ENCODE results near the gene GPC5. TPM values are rescaled to one million over a fixed set of nuclear protein-coding genes. Genes with fewer than 3 reads are reported as not detected.

GPC5 gene
- total and polyA plus RNA-seq, 9 donors: 0.10 to 1.5 (median 0.38) TPM

- Histone ChIP-seq H3K27me3 (no peaks in the 10 kb centered on the region), H3K4me1 (ENCODE audit: insufficient read depth) (no peaks in the 10 kb centered on the region), H3K4me3 (no peak overlapping the region), H3K27ac (no peak overlapping the region), H3K9me3 (no peaks in the 10 kb centered on the region), H3K36me3 (no peaks in the 10 kb centered on the region)
- no peak for TF ChIP-seq POLR2A (IDR thresholded peaks at IDR 0.05)
- TF ChIP-seq EP300 (IDR thresholded peaks at IDR 0.05): no peak
- TF ChIP-seq CTCF (IDR thresholded peaks at IDR 0.05): no peak
- WGBS, 3 donors: 14 to 26% (median 25%) methylated on average over 3 of the region's 3 CpGs
- intact Hi-C loops (cut with DNase I): no loop called here
- no peak for DNase-seq
These were observed 1502.0 kb downstream of the GPC5 start for GRCh38 chr13:92900446-92900845.

- DNase-seq: no peak
- Histone ChIP-seq H3K36me3 (no peaks in the 10 kb centered on the region), H3K27ac (no peak overlapping the region), H3K4me1 (ENCODE audit: insufficient read depth) (no peaks in the 10 kb centered on the region), H3K9me3 (no peaks in the 10 kb centered on the region), H3K4me3 (no peak overlapping the region), H3K27me3 (no peaks in the 10 kb centered on the region)
- intact Hi-C loops (cut with DNase I): no loop called here
- 72 to 79% (median 73%) methylated on average over 5 of the region's 5 CpGs for WGBS, 3 donors
- TF ChIP-seq EP300 (IDR thresholded peaks at IDR 0.05) (no peak), POLR2A (IDR thresholded peaks at IDR 0.05) (no peak), CTCF (IDR thresholded peaks at IDR 0.05) (no peak)
These were observed 1503.3 kb downstream of the GPC5 start for GRCh38 chr13:92901739-92902138.

- Histone ChIP-seq H3K9me3 (no peaks in the 10 kb centered on the region), H3K27ac (no peak overlapping the region), H3K4me1 (ENCODE audit: insufficient read depth) (peaks cover 1% of the 10 kb centered on the region), H3K4me3 (no peak overlapping the region), H3K36me3 (no peaks in the 10 kb centered on the region), H3K27me3 (no peaks in the 10 kb centered on the region)
- no peak for TF ChIP-seq CTCF (IDR thresholded peaks at IDR 0.05)
- no peak for TF ChIP-seq POLR2A (IDR thresholded peaks at IDR 0.05)
- TF ChIP-seq EP300 (IDR thresholded peaks at IDR 0.05): no peak
- DNase-seq: no peak
- intact Hi-C loops (cut with DNase I): no loop called here
- 95 to 98% (median 96%) methylated on average over 1 of the region's 1 CpG for WGBS, 3 donors
These were observed 1514.2 kb downstream of the GPC5 start for GRCh38 chr13:92912629-92913028.

- no peaks in the 10 kb centered on the region for H3K36me3 ChIP-seq
- DNase-seq: no peak
- no peaks in the 10 kb centered on the region for H3K9me3 ChIP-seq
- no peak overlapping the region for H3K27ac ChIP-seq
- 32 to 63% (median 56%) methylated on average over 1 of the region's 1 CpG for WGBS, 3 donors
- peaks cover 1% of the 10 kb centered on the region for H3K4me1 ChIP-seq (ENCODE audit: insufficient read depth)
- TF ChIP-seq EP300 (IDR thresholded peaks at IDR 0.05): no peak
- no peak for TF ChIP-seq POLR2A (IDR thresholded peaks at IDR 0.05)
- TF ChIP-seq CTCF (IDR thresholded peaks at IDR 0.05): no peak
- H3K27me3 ChIP-seq: no peaks in the 10 kb centered on the region
- intact Hi-C loops (cut with DNase I): no loop called here
- H3K4me3 ChIP-seq: no peak overlapping the region
These were observed 1515.4 kb downstream of the GPC5 start for GRCh38 chr13:92913840-92914239.

MicroRNAs encoded within 50 kb of the gene (microRNA counts, 767-probe panel; counts per million panel counts)
- 530 counts per million, percentile 78 among the panel's probes with 10 or more counts for microRNA hsa-miR-18a-5p
- microRNA hsa-miR-19a-3p: 530 counts per million, percentile 78 among the panel's probes with 10 or more counts
- 530 counts per million, percentile 78 among the panel's probes with 10 or more counts for microRNA hsa-miR-19b-3p
- microRNA hsa-miR-20a-5p+hsa-miR-20b-5p: 3,787 counts per million, percentile 88 among the panel's probes with 10 or more counts
- 4,780 counts per million, percentile 93 among the panel's probes with 10 or more counts for microRNA hsa-miR-92a-3p

Small RNA genes within 50 kb of the gene (microRNA-seq; reads per million reads assigned to microRNA genes)
- gene MIR548AS: 0 reads per million in 3 donors

Small RNA genes within 50 kb of the gene (small RNA-seq; reads per million reads assigned to genes)
- not detected for gene AL356737.1
- not detected for gene FABP5P4
- gene MIR548AS: not detected
- not detected for gene RNU4ATAC3P

Other genes with a start within 250 kb of the GPC5 start
- 1 to 10 TPM; 4.3 to 7.9 (median 5.3) TPM for gene MIR17HG, start 50.9 kb upstream of the GPC5 start, total RNA-seq
- 1 to 10 TPM in 1 of 2 donors, under 1 TPM in 1; 0.82 to 1.1 TPM for gene MIR17HG, start 50.9 kb upstream of the GPC5 start, polyA plus RNA-seq

Measured in ovary (tissue), 9 donors.